GM23338 (cell line): ENCODE results near the gene AAGAB. TPM values are rescaled to one million over a fixed set of nuclear protein-coding genes. Genes with fewer than 3 reads are reported as not detected.

Source experiments
- ATAC-seq: fragments of 200-7000 bp; cut with Tn5 transposase; 3 replicates; pipeline ENCODE4 v1.9.1; 2020
- DNase-seq: peaks from one replicate; pipeline ENCODE4 v3.0.0-alpha.2; 2015; ENCODE audit warnings: low spot score
- H2AFZ ChIP-seq: fragments of 200-600 bp; sonication (generic); 2 replicates; pipeline ENCODE4 v1.8.0; 2016; ENCODE audit warnings: antibody characterized with exemption, mild to moderate bottlenecking, moderate library complexity
- H3F3A ChIP-seq: fragments of 200-600 bp; sonication (generic); replicated peaks from 2 replicates; pipeline ENCODE4 v1.8.0; 2017; ENCODE audit warnings: antibody characterized with exemption, mixed run types, low read depth
- H3K27ac ChIP-seq: fragments of 200-600 bp; sonication (generic); 2 replicates; pipeline ENCODE4 v1.6.1; 2016; ENCODE audit warnings: low read depth
- H3K27me3 ChIP-seq: fragments of 200-600 bp; sonication (generic); 2 replicates; pipeline ENCODE4 v1.8.0; 2016; ENCODE audit warnings: mild to moderate bottlenecking, mixed run types, moderate library complexity; ENCODE audit not compliant: insufficient read depth
- H3K36me3 ChIP-seq: fragments of 200-600 bp; sonication (generic); 2 replicates; pipeline ENCODE4 v1.8.0; 2016; ENCODE audit warnings: mild to moderate bottlenecking; ENCODE audit not compliant: insufficient read depth
- H3K4me1 ChIP-seq: fragments of 200-600 bp; sonication (generic); 2 replicates; pipeline ENCODE4 v1.8.0; 2016; ENCODE audit warnings: mild to moderate bottlenecking, moderate library complexity; ENCODE audit not compliant: insufficient read depth
- H3K4me2 ChIP-seq: fragments of 200-600 bp; sonication (generic); 2 replicates; pipeline ENCODE4 v1.7.1; 2017; ENCODE audit warnings: mixed run types
- H3K4me3 ChIP-seq: fragments of 200-600 bp; sonication (generic); 2 replicates; pipeline ENCODE4 v1.6.1; 2016; ENCODE audit warnings: mixed run types
- H3K79me2 ChIP-seq: fragments of 200-600 bp; sonication (generic); replicated peaks from 2 replicates; pipeline ENCODE4 v1.8.0; 2017; ENCODE audit warnings: mild to moderate bottlenecking; ENCODE audit not compliant: insufficient read depth
- H3K9me2 ChIP-seq: fragments of 200-600 bp; sonication (generic); 2 replicates; pipeline ENCODE4 v1.8.0; 2017; ENCODE audit not compliant: insufficient read depth
- H4K20me1 ChIP-seq: fragments of 200-600 bp; sonication (generic); replicated peaks from 2 replicates; pipeline ENCODE4 v1.8.0; 2017; ENCODE audit warnings: mild to moderate bottlenecking; ENCODE audit not compliant: insufficient read depth
- H3K27ac Mint-ChIP-seq: 2 replicates; pipeline ENCODE4 v1.8.0; 2020; ENCODE audit warnings: inconsistent platforms, mild to moderate bottlenecking, moderate library complexity, mixed read lengths
- H3K27me3 Mint-ChIP-seq: 3 replicates; pipeline ENCODE4 v1.8.0; 2022; ENCODE audit warnings: low read depth, mild to moderate bottlenecking, moderate library complexity, mixed read lengths, inconsistent platforms; ENCODE audit not compliant: insufficient read depth, poor library complexity
- H3K36me3 Mint-ChIP-seq: 3 replicates; pipeline ENCODE4 v1.8.0; 2021; ENCODE audit warnings: low read depth, mild to moderate bottlenecking, inconsistent platforms, moderate library complexity, mixed read lengths
- H3K4me1 Mint-ChIP-seq: 3 replicates; pipeline ENCODE4 v1.8.0; 2020; ENCODE audit warnings: mild to moderate bottlenecking, inconsistent platforms, mixed read lengths
- H3K4me3 Mint-ChIP-seq: 3 replicates; pipeline ENCODE4 v1.8.0; 2021; ENCODE audit warnings: moderate library complexity, mild to moderate bottlenecking, inconsistent platforms, mixed read lengths
- H3K9me3 Mint-ChIP-seq: 3 replicates; pipeline ENCODE4 v1.8.0; 2020; ENCODE audit warnings: moderate library complexity, mild to moderate bottlenecking, inconsistent platforms, mixed read lengths
- ETS1 ChIP-seq: IDR thresholded peaks from 2 replicates; pipeline ENCODE4 v1.6.1; 2016; ENCODE audit warnings: antibody characterized with exemption
- EZH2phosphoT487 ChIP-seq: fragments of 200-600 bp; sonication (generic); IDR thresholded peaks from one replicate; pipeline ENCODE4 v1.8.1; 2018; ENCODE audit warnings: antibody characterized with exemption; ENCODE audit not compliant: unreplicated experiment
- NANOG ChIP-seq: IDR thresholded peaks from 2 replicates; pipeline ENCODE4 v1.6.1; 2016; ENCODE audit warnings: antibody characterized with exemption, borderline replicate concordance
- POLR2AphosphoS5 ChIP-seq: IDR thresholded peaks from 2 replicates; pipeline ENCODE4 v1.6.1; 2016; ENCODE audit warnings: antibody characterized with exemption, low read depth
- STAT1 ChIP-seq: IDR thresholded peaks from one replicate; pipeline ENCODE4 v1.6.1; 2016; ENCODE audit warnings: antibody characterized with exemption; ENCODE audit not compliant: unreplicated experiment
- ZNF114 ChIP-seq: fragments of 250-450 bp; sonication (Bioruptor Pico); IDR thresholded peaks from 2 replicates; pipeline ENCODE4 v1.5.0; 2020; ENCODE audit warnings: mild to moderate bottlenecking, moderate library complexity
- ZNF331 ChIP-seq: fragments of 250-450 bp; sonication (Bioruptor Pico); IDR thresholded peaks from 2 replicates; pipeline ENCODE4 v1.5.0; 2020; ENCODE audit warnings: low read depth, mild to moderate bottlenecking, moderate library complexity
- ZNF462 ChIP-seq: fragments of 250-450 bp; sonication (Bioruptor Pico); IDR thresholded peaks from 2 replicates; pipeline ENCODE4 v1.5.0; 2020; ENCODE audit warnings: mild to moderate bottlenecking, moderate library complexity
- polyA plus RNA-seq: library from polyadenylated mRNA; unstranded; fragments of >200 nt; fragmentation: Nextera tagmentation; extraction: Ambion mirVana; gene quantifications from 2 replicates; pipeline ENCODE4 v1.2.1, GENCODE V29; 2016
- total RNA-seq: library from RNA; depleted of rRNA; stranded (reverse); fragments of >200 nt; shearing (Covaris generic); gene quantifications from 2 replicates; pipeline ENCODE4 v1.2.3, GENCODE V29; 2014
- TF ChIP-seq, protein P1 (sequence below): IDR thresholded peaks from one replicate; pipeline ENCODE4 v1.6.1; 2018; ENCODE audit warnings: antibody characterized with exemption; ENCODE audit not compliant: unreplicated experiment

AAGAB gene
- total and polyA plus RNA-seq, 2 experiments from 2014 or later: 20.8 to 42.8 TPM

GRCh38 chr15:67208396-67208795 lies 46.1 kb downstream of the AAGAB start (continued):
- TF ChIP-seq, protein P1, sequence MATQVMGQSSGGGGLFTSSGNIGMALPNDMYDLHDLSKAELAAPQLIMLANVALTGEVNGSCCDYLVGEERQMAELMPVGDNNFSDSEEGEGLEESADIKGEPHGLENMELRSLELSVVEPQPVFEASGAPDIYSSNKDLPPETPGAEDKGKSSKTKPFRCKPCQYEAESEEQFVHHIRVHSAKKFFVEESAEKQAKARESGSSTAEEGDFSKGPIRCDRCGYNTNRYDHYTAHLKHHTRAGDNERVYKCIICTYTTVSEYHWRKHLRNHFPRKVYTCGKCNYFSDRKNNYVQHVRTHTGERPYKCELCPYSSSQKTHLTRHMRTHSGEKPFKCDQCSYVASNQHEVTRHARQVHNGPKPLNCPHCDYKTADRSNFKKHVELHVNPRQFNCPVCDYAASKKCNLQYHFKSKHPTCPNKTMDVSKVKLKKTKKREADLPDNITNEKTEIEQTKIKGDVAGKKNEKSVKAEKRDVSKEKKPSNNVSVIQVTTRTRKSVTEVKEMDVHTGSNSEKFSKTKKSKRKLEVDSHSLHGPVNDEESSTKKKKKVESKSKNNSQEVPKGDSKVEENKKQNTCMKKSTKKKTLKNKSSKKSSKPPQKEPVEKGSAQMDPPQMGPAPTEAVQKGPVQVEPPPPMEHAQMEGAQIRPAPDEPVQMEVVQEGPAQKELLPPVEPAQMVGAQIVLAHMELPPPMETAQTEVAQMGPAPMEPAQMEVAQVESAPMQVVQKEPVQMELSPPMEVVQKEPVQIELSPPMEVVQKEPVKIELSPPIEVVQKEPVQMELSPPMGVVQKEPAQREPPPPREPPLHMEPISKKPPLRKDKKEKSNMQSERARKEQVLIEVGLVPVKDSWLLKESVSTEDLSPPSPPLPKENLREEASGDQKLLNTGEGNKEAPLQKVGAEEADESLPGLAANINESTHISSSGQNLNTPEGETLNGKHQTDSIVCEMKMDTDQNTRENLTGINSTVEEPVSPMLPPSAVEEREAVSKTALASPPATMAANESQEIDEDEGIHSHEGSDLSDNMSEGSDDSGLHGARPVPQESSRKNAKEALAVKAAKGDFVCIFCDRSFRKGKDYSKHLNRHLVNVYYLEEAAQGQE: no peak

GRCh38 chr15:67207555-67208207 lies 46.8 kb downstream of the AAGAB start:
- H3K27ac ChIP-seq: no peak overlapping the region
- no peak overlapping the region for H3K4me3 Mint-ChIP-seq
- peaks cover 7% of the 10 kb centered on the region; the same call in 1 of the 3 replicates for H3K36me3 Mint-ChIP-seq
- H2AFZ ChIP-seq: no peak overlapping the region
- H3K36me3 ChIP-seq: no peaks in the 10 kb centered on the region; the same call in 1 of the 2 replicates
- no peaks in the 10 kb centered on the region for H3K9me2 ChIP-seq
- H3K27ac Mint-ChIP-seq: no peak overlapping the region
- H3K4me3 ChIP-seq: no peak overlapping the region
- H3K4me1 Mint-ChIP-seq: no peaks in the 10 kb centered on the region
- peaks cover 1% of the 10 kb centered on the region for H3K27me3 Mint-ChIP-seq
- no peaks in the 10 kb centered on the region for H3K79me2 ChIP-seq
- H3K4me1 ChIP-seq: no peaks in the 10 kb centered on the region
- H4K20me1 ChIP-seq: no peaks in the 10 kb centered on the region
- no peak overlapping the region for H3K4me2 ChIP-seq
- DNase-seq: no peak
- no peaks in the 10 kb centered on the region for H3K27me3 ChIP-seq
- no peak for ATAC-seq
- no peaks in the 10 kb centered on the region for H3F3A ChIP-seq
- H3K9me3 Mint-ChIP-seq: no peaks in the 10 kb centered on the region
- no peak for TF ChIP-seq NANOG
- no peak for TF ChIP-seq ZNF114 (CRISPR knock-in tag)
- no peak for TF ChIP-seq STAT1
- no peak for TF ChIP-seq ZNF462 (CRISPR knock-in tag)
- no peak for TF ChIP-seq EZH2phosphoT487
- TF ChIP-seq ETS1: no peak
- TF ChIP-seq, protein P1: no peak
- TF ChIP-seq POLR2AphosphoS5: no peak
- no peak for TF ChIP-seq ZNF331
